GM12875 (cell line): ENCODE results near the gene DCAF11.

Experiments
- H3K4me3 ChIP-seq: one replicate; pipeline ENCODE4 v1.5.1; 2011; ENCODE audit warnings: low read depth, low read length, control low read depth
- CTCF ChIP-seq: IDR thresholded peaks from 2 replicates; pipeline ENCODE4 v1.5.1; 2011; ENCODE audit warnings: low read depth, mild to moderate bottlenecking, control low read depth, inconsistent platforms, low read length, moderate library complexity, borderline replicate concordance; ENCODE audit not compliant: insufficient read depth

Gene DCAF11

DNA sequence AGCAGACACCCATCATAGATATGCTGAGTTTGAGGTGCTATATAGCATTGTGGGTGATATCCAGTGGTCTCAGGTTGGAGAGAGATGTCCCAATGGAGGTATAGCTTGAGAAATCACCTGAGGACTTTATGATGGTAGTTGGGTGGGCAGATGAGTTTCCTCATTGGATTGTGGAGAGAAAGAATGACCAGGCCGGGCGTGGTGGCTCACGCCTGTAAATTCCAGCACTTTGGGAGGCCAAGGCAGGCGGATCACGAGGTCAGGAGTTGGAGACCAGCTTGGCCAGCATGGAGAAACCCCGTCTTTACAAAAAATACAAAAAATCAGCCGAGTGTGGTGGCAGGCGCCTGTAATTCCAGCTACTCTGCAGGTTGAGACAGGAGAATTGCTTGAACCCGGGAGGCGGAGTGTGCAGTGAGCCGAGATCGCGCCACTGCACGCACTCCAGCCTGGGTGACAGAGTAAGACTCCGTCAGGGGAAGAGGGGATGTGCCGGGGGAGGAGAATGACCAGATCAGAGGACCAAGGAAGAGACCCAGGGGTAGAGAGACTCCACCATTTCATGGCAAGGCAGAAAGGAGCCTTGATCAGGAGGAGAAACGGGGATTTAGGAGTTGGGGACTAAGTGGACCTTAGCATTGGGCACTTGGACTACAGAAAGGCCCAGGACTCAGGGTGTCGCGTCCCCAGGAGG lies 21.2 kb upstream of the DCAF11 start:
- H3K4me3 ChIP-seq = no peak overlapping the region
- TF ChIP-seq CTCF = no peak

GRCh38 chr14:24093901-24094840 lies 20.4 kb upstream of the DCAF11 start, which contains the start of gene PCK2:
Gene PCK2 (plus strand): TSS chr14:24094311. CDS start chr14:24094406, 95 bp downstream.
- no peak for TF ChIP-seq CTCF
- H3K4me3 ChIP-seq = peak within 1 kb of the TSS; percentile 73

DNA sequence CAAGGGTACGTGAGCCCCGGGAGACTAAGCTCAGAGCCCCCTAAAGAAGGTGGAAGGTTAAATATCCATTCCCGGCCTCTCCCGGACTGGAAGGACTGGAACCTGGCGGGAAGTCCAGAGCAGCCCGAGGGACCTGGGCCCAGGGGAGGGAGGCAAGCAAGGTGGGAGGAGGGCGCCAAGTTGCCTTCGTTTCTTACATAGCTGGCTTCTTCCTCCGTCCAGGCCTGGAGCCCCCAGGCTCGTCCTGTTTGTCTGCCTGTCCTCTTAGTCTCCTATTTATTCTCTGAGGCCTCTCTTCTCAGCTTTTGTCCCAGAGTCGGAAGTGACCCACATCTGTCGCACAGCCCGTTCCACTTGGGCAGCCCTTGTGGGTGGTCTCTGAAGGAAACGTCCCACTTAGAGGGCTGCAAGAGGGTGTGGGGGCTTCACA lies 19.7 kb upstream of the DCAF11 start:
- TF ChIP-seq CTCF = no peak
- peak overlapping the region; percentile 73 for H3K4me3 ChIP-seq

DNA sequence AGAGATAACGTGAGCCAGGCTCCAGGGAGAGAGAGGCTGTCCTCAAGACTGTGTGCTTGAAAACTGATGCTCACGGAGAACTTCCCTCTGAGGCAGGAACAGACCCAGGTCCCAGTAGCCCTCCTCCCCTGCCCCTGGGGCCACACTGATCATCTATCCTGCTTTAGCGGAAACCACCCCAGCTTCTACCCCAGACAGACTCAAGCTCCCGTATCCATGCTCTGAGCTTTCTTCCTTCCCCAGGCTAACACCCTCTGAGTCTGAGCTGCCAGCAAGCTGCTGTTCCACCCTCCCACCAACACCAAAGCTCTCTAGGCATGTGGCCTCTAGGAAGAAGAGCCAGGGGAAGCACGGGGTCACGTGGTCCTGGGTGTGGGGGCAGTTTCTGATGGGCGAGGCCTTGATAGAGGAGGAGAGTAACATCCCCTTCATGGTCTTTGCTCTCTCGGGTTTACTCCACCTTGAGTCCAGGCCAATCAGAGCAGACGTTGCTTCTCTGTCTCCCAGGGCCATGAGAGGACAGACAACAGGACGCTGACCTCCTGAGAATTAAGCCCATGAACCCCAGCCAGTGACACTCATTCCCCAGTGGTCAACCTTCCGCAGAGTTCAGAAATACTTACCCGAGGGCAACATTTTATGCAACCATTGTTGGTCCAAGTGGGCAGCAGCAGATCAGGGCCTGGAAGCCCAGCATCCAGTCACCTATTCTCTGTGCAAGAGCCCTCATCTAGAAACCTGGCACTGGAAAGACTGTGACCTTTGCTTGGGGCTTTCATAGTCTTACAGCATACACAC lies 19.1 kb upstream of the DCAF11 start:
- TF ChIP-seq CTCF = no peak
- H3K4me3 ChIP-seq = peak overlapping the region; percentile 73

DNA sequence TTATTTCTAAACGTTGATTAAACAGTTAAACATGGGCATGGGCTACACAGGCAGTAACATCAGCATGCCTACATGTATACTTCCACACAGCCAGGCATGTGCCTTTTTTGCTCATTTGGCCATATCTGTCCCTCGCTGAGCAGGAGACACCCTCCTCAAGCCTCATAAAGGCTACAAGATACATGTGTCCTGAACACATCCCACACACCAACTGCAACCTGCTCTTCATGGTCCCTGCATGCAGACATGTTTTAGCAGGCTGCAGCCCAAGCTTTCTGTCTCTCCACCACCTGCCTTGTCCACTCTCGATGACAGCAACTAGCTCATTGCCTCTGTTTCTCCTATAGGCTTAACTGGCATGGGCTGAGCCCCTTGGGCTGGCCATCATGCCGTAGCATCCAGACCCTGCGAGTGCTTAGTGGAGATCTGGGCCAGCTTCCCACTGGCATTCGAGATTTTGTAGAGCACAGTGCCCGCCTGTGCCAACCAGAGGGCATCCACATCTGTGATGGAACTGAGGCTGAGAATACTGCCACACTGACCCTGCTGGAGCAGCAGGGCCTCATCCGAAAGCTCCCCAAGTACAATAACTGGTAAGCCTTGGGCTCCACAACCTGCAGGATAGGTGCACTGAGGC lies 17.9 kb upstream of the DCAF11 start:
- TF ChIP-seq CTCF = no peak
- H3K4me3 ChIP-seq = no peak overlapping the region

GRCh38 chr14:24098229-24098926 lies 16.2 kb upstream of the DCAF11 start:
- no peak overlapping the region for H3K4me3 ChIP-seq
- no peak for TF ChIP-seq CTCF
